Brain microvascular endothelial cell (primary cell): ENCODE results near the gene DRAXIN.

Experiments
- DNase-seq: peaks from one replicate; pipeline ENCODE4 v3.0.0-alpha.2; 2020
- H3K27ac ChIP-seq: fragments of 250-450 bp; sonication (Bioruptor Pico); 2 replicates; pipeline ENCODE4 v1.5.1; 2020; ENCODE audit warnings: mild to moderate bottlenecking, moderate library complexity
- H3K27me3 ChIP-seq: fragments of 250-450 bp; sonication (Bioruptor Pico); replicated peaks from 2 replicates; pipeline ENCODE4 v1.5.1; 2020; ENCODE audit warnings: mild to moderate bottlenecking
- H3K36me3 ChIP-seq: fragments of 250-450 bp; sonication (Bioruptor Pico); replicated peaks from 2 replicates; pipeline ENCODE4 v1.5.1; 2020; ENCODE audit warnings: mild to moderate bottlenecking
- H3K4me3 ChIP-seq: 2 replicates; pipeline ENCODE4 v1.5.1; 2011; ENCODE audit warnings: low read depth, mild to moderate bottlenecking, control low read depth, low read length, moderate library complexity
- CTCF ChIP-seq: IDR thresholded peaks from 2 replicates; pipeline ENCODE4 v1.5.1; 2011; ENCODE audit warnings: low read depth, mild to moderate bottlenecking, moderate library complexity, low read length, control low read depth, inconsistent platforms; ENCODE audit errors: missing control alignments
- in situ Hi-C: cut with HindIII; loops from 2 replicates; pipeline ENCODE4 v1.10.0; 2017; ENCODE audit warnings: low sequenced_read_pairs, low pct_ligation_motif_present

Gene DRAXIN

GRCh38 chr1:11738096-11738495 is 46.6 kb downstream of the DRAXIN start:
- in situ Hi-C loops: no loop called here
- H3K27ac ChIP-seq: no peak overlapping the region

GRCh38 chr1:11738783-11739182 is 47.3 kb downstream of the DRAXIN start:
- no peaks in the 10 kb centered on the region for H3K27me3 ChIP-seq
- TF ChIP-seq CTCF: no peak
- no peak overlapping the region for H3K27ac ChIP-seq
- H3K4me3 ChIP-seq: no peak overlapping the region
- DNase-seq: no peak
- H3K36me3 ChIP-seq: no peaks in the 10 kb centered on the region
- in situ Hi-C loops: no loop called here

More at GRCh38 chr1:11738096-11738495, 46.6 kb downstream of the DRAXIN start:
- no peaks in the 10 kb centered on the region for H3K27me3 ChIP-seq
- TF ChIP-seq CTCF: no peak
- DNase-seq: no peak
- H3K4me3 ChIP-seq: no peak overlapping the region
- no peaks in the 10 kb centered on the region for H3K36me3 ChIP-seq

- Histone ChIP-seq H3K27me3 (no peaks in the 10 kb centered on the region), H3K4me3 (no peak overlapping the region), H3K36me3 (no peaks in the 10 kb centered on the region), H3K27ac (no peak overlapping the region)
- DNase-seq: no peak
- TF ChIP-seq CTCF: no peak
- in situ Hi-C loops: no loop called here
Observed at GRCh38 chr1:11740258-11741192, 49.0 kb downstream of the DRAXIN start.

- no peak for DNase-seq
- TF ChIP-seq CTCF: no peak
- H3K27ac ChIP-seq: no peak overlapping the region
- no peak overlapping the region for H3K4me3 ChIP-seq
- no peaks in the 10 kb centered on the region for H3K36me3 ChIP-seq
- H3K27me3 ChIP-seq: no peaks in the 10 kb centered on the region
- in situ Hi-C loops: no loop called here
Observed at GRCh38 chr1:11741482-11741881, 50.0 kb downstream of the DRAXIN start.

DNA sequence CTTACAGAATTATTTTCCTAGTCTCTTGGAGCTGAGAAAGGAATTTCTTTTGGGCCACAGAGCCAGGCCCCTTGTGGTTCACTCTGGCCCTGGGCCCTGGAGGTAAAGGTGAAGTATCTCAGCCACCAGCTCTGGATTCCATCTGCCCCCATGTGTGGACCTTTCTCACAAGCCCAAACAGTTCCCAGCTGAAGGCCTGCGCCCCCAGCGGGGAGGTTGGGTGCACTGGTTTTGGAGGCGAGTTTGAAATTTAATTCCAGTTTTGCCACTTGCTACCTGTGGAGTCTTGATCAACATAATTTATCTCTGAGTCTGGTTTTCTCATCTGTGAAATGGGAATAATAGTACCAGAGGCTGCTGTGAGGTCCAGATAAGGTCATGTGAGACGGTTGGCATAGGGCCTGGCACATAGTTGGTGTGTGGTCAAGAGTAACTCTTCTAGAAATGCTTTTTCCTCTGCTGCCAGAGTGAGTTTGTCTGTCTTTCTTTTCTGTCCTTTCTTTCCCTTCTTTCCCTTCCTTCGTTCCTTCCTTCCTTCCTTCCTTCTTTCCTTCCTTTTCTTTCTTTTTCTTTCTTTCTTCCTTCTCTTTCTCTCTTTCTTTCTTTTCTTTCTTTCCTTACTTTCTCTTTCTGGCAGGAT is 50.5 kb downstream of the DRAXIN start:
- Histone ChIP-seq H3K27ac (no peak overlapping the region), H3K4me3 (no peak overlapping the region), H3K36me3 (no peaks in the 10 kb centered on the region), H3K27me3 (no peaks in the 10 kb centered on the region)
- TF ChIP-seq CTCF: no peak
- in situ Hi-C loops: no loop called here
- no peak for DNase-seq
